Muscle of back (tissue), 11 donors: ENCODE data around the gene JARID2. TPM values are rescaled to one million over a fixed set of nuclear protein-coding genes. Genes with fewer than 3 reads are reported as not detected.

Source experiments
- DNase-seq, 3 donors: peaks; one replicate each; pipeline versions ENCODE4 v3.0.0 to v3.0.0-alpha.2; 2013
- polyA plus RNA-seq, 10 donors: library from polyadenylated mRNA; unstranded; fragments of 120-200 nt; gene quantifications; one replicate each; pipeline ENCODE4 v1.2.1, GENCODE V29; 2013; ENCODE audit not compliant: insufficient read length in 10 of 10

The JARID2 gene
- polyA plus RNA-seq, 10 donors = 11.6 to 15.4 (median 14.2) TPM

GRCh38 chr6:15331629-15332251 is 85.9 kb downstream of the JARID2 start:
- DNase-seq = no peak

- peak in 1 of 3 donors; percentile 56 for DNase-seq
Observed at GRCh38 chr6:15332446-15332845, 86.6 kb downstream of the JARID2 start.

- no peak for DNase-seq
Observed at GRCh38 chr6:15335385-15335784, 89.5 kb downstream of the JARID2 start.

GRCh38 chr6:15335916-15336315 is 90.0 kb downstream of the JARID2 start:
- no peak for DNase-seq

DNA sequence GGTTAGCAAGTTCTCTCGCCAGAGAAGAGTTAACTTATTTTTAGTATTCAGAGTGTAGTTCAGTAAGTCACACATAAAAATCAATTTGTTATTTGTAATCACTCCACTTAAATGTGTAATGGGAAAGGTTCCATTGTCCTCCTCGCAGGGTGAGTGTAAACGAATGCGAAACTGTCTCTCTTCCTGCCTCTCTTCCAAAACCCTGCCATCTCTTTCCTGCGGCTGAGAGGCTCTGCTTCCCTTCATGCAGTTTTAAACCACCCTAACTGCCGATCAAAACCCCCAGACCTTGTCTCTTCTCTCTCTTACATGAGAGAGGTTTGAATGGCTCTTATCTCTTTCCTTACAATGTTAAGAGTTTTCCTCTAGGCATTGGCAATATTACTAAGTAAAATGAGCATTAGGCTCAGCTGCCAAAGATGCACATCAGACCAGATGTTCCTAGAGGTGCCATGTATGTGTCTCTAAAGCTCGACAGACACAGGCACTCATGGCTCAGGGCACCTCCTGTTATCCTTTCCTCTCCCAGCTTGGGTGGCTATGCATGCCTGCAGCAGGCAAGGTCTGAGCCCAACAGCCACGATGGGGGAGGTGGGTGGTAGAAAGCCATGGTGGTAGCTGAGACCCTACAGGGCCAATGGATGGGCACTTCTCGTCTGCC is 91.2 kb downstream of the JARID2 start:
- no peak for DNase-seq

DNA sequence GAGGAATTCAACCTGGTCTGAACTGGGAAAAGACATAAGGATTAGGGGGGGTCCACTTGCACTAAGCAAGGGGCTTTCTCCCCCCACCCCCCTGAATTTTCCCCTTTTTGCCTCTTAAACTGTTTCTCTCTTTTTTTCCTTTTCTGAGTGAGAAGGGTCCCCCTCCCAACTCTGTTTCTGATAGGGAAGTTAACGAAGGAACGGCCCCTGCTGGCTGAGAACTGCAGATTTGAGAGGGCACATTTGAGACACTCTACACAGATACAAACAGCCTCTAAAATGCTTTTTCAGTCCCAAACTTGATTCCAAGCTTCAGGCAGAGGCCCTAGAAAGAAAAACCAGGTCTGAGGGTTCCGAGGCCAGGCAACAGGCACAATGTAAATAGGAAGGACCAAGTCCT is 91.7 kb downstream of the JARID2 start:
- no peak for DNase-seq

DNA sequence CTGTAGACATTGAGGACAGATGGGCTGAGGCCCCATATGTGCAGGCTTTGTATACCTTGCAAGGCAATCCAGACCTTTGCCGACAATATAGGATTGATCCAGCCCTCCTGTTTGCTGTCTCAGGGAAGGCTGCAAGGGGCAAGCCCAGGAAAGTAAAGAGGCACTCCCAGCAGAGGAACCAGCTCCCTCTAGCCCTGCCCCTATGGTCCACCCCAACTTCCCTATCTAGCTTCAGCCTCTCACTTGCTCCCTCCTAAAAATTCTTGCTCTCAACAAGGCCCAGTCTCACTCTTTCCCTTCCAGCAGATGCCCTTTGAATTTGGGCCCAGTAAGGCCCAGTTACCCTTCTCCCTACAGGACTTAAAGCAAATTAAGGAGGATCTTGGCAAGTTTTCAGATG is 92.6 kb downstream of the JARID2 start:
- no peak for DNase-seq

GRCh38 chr6:15339081-15339480 is 93.2 kb downstream of the JARID2 start:
- no peak for DNase-seq

DNA sequence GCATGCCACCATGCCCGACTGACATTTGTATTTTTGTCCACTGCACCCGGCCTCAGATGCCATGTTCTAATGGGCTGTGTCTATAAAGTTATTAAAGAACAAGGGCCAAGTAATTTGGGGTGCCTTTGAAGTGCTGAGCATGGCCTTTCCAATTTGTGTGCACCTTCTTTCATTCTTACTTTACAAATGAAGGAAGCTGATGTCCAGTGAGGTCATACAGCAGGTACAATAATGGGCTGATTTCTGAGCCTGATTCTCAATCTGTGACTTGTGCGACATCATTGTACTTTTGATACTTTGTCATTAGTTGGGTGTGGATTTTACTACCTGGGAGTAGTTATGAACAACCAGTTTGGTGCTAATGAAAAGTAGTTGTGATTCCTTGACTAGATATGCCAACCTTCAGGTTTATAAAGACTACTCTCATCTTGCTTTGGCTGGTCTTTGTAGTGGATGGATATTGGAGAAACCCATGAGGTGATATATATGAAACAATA is 94.3 kb downstream of the JARID2 start:
- DNase-seq = no peak

- DNase-seq = no peak
Observed at GRCh38 chr6:15340775-15341174, 94.9 kb downstream of the JARID2 start.

- no peak for DNase-seq
Observed at GRCh38 chr6:15341311-15342001, 95.6 kb downstream of the JARID2 start.

GRCh38 chr6:15342114-15342513 is 96.2 kb downstream of the JARID2 start:
- DNase-seq = no peak

DNA sequence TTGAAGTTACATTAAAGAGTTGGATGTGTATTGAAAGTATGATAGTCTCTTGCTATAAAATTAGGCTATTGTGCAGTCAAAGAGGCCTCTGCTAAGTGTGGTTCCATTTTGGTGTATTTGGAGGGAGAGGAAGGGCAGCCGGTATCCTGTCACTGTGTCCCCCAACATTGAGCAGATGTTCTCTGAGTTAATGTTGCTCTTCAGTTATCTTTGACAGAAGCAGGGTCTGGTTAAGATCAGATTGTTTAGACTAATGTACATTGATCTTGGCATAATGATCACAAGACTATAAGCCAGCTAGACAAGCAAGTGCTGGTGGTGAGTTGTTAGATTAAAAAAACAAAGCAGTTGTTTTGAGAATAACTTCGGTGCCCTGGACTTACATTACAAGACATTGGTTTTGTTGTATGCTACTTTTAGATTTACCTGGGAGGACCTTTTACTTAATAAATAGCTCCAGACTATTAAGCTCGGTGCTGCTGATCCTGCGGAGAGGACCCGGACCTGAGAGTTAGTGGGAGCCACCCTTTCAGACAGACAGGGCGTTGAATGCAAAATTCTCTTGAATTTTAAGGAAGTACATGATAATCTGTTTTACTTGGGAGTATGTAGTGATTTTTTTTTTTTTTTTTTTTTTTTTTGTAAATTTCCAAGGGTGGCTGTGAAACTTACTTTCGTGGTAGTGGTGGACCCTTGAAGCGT is 97.8 kb downstream of the JARID2 start:
- no peak for DNase-seq

DNA sequence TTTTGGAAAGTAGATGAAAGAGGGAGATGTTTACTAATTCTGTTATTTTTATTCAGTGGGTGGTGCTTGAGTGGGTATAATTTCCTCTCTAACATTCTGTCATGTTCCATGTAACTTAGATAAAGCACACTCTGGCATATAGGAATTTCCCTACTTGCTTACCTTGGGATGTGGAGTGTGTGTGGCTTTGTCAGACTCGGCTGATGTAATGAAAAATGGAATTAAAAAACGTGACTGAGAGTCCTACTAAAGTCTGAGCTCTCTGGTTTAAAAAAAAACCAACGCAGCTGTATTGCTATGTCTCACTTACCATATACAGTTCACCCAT is 98.3 kb downstream of the JARID2 start:
- no peak for DNase-seq

GRCh38 chr6:15344831-15345230 is 99.0 kb downstream of the JARID2 start:
- DNase-seq = no peak

- DNase-seq = no peak
Observed at GRCh38 chr6:15346315-15346714, 100.4 kb downstream of the JARID2 start.

GRCh38 chr6:15348528-15348927 is 102.7 kb downstream of the JARID2 start:
- DNase-seq = no peak

GRCh38 chr6:15349379-15349778 is 103.5 kb downstream of the JARID2 start:
- DNase-seq = no peak

- no peak for DNase-seq
Observed at GRCh38 chr6:15350386-15351083, 104.7 kb downstream of the JARID2 start.

DNA sequence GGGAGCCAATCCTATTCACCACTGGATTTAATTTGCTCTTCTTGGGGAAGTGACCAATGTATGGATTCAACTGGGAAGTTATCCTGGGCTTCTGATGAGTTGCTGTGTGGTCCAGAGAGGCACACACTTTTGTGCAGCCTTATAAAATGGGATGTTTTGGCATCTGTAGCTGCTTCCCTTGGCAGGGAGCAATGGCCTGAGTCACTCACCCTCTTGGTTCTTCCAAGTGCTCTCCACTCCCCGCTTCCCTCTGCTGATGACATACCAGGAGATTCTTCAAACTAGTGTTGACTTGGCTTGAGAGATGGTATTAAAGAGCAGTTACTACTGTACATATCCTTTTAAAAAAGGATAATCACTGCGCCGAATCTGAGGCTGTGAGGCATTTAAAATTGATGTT is 105.8 kb downstream of the JARID2 start:
- DNase-seq = peak; percentile 38 to 67 (median 45)

- DNase-seq = no peak
Observed at GRCh38 chr6:15352220-15352619, 106.4 kb downstream of the JARID2 start.

GRCh38 chr6:15352845-15353244 is 107.0 kb downstream of the JARID2 start:
- no peak for DNase-seq
